ENCODE data around the gene KCNJ8. TPM values are rescaled to one million over a fixed set of nuclear protein-coding genes. Genes with fewer than 3 reads are reported as not detected.

Gene KCNJ8
- total RNA-seq, 1 donor from 2014 or later, result 0.59 TPM

GRCh38 chr12:21763531-21763930 is 11.0 kb downstream of the KCNJ8 start:
- Mint-ChIP-seq H3K27me3 (ENCODE audit: unreplicated experiment) (peaks cover 10% of the 10 kb centered on the region), H3K36me3 (ENCODE audit: unreplicated experiment) (no peaks in the 10 kb centered on the region), H3K4me1 (ENCODE audit: unreplicated experiment) (no peaks in the 10 kb centered on the region), H3K27ac (ENCODE audit: unreplicated experiment) (no peak overlapping the region), H3K4me3 (ENCODE audit: unreplicated experiment) (no peak overlapping the region), H3K9me3 (ENCODE audit: unreplicated experiment) (no peaks in the 10 kb centered on the region)
- DNase-seq (ENCODE audit: extremely low spot score, unreplicated experiment), result no peak
- no peak for TF ChIP-seq CTCF (IDR thresholded peaks at IDR 0.05)

- Mint-ChIP-seq H3K4me1 (ENCODE audit: unreplicated experiment) (no peaks in the 10 kb centered on the region), H3K36me3 (ENCODE audit: unreplicated experiment) (no peaks in the 10 kb centered on the region), H3K27ac (ENCODE audit: unreplicated experiment) (no peak overlapping the region), H3K9me3 (ENCODE audit: unreplicated experiment) (no peaks in the 10 kb centered on the region), H3K4me3 (ENCODE audit: unreplicated experiment) (no peak overlapping the region), H3K27me3 (ENCODE audit: unreplicated experiment) (peaks cover 18% of the 10 kb centered on the region)
- no peak for DNase-seq (ENCODE audit: extremely low spot score, unreplicated experiment)
- no peak for TF ChIP-seq CTCF (IDR thresholded peaks at IDR 0.05)
Observed at GRCh38 chr12:21759737-21760136, 14.8 kb downstream of the KCNJ8 start.

- no peak overlapping the region for H3K27ac Mint-ChIP-seq (ENCODE audit: unreplicated experiment)
- H3K4me1 Mint-ChIP-seq (ENCODE audit: unreplicated experiment), result no peaks in the 10 kb centered on the region
- no peak for DNase-seq (ENCODE audit: extremely low spot score, unreplicated experiment)
- H3K9me3 Mint-ChIP-seq (ENCODE audit: unreplicated experiment), result no peaks in the 10 kb centered on the region
- H3K4me3 Mint-ChIP-seq (ENCODE audit: unreplicated experiment), result no peak overlapping the region
- no peaks in the 10 kb centered on the region for H3K36me3 Mint-ChIP-seq (ENCODE audit: unreplicated experiment)
- no peak for TF ChIP-seq CTCF (IDR thresholded peaks at IDR 0.05)
- peaks cover 19% of the 10 kb centered on the region for H3K27me3 Mint-ChIP-seq (ENCODE audit: unreplicated experiment)
Observed at GRCh38 chr12:21757735-21758134, 16.8 kb downstream of the KCNJ8 start.

- Mint-ChIP-seq H3K36me3 (ENCODE audit: unreplicated experiment) (no peaks in the 10 kb centered on the region), H3K4me3 (ENCODE audit: unreplicated experiment) (no peak overlapping the region), H3K27ac (ENCODE audit: unreplicated experiment) (no peak overlapping the region), H3K4me1 (ENCODE audit: unreplicated experiment) (no peaks in the 10 kb centered on the region), H3K9me3 (ENCODE audit: unreplicated experiment) (no peaks in the 10 kb centered on the region), H3K27me3 (ENCODE audit: unreplicated experiment) (peaks cover 20% of the 10 kb centered on the region)
- no peak for TF ChIP-seq CTCF (IDR thresholded peaks at IDR 0.05)
- no peak for DNase-seq (ENCODE audit: extremely low spot score, unreplicated experiment)
Observed at GRCh38 chr12:21756699-21757098, 17.8 kb downstream of the KCNJ8 start.

GRCh38 chr12:21751517-21751916 is 23.0 kb downstream of the KCNJ8 start:
- no peak overlapping the region for H3K27ac Mint-ChIP-seq (ENCODE audit: unreplicated experiment)
- H3K36me3 Mint-ChIP-seq (ENCODE audit: unreplicated experiment), result no peaks in the 10 kb centered on the region
- H3K4me1 Mint-ChIP-seq (ENCODE audit: unreplicated experiment), result no peaks in the 10 kb centered on the region
- no peaks in the 10 kb centered on the region for H3K9me3 Mint-ChIP-seq (ENCODE audit: unreplicated experiment)
- no peak for DNase-seq (ENCODE audit: extremely low spot score, unreplicated experiment)
- H3K27me3 Mint-ChIP-seq (ENCODE audit: unreplicated experiment), result peaks cover 36% of the 10 kb centered on the region
- H3K4me3 Mint-ChIP-seq (ENCODE audit: unreplicated experiment), result no peak overlapping the region
- no peak for TF ChIP-seq CTCF (IDR thresholded peaks at IDR 0.05)

Data from osteocyte (in vitro differentiated cells).